ENCODE results near the gene AKAP3.

The AKAP3 gene

DNA sequence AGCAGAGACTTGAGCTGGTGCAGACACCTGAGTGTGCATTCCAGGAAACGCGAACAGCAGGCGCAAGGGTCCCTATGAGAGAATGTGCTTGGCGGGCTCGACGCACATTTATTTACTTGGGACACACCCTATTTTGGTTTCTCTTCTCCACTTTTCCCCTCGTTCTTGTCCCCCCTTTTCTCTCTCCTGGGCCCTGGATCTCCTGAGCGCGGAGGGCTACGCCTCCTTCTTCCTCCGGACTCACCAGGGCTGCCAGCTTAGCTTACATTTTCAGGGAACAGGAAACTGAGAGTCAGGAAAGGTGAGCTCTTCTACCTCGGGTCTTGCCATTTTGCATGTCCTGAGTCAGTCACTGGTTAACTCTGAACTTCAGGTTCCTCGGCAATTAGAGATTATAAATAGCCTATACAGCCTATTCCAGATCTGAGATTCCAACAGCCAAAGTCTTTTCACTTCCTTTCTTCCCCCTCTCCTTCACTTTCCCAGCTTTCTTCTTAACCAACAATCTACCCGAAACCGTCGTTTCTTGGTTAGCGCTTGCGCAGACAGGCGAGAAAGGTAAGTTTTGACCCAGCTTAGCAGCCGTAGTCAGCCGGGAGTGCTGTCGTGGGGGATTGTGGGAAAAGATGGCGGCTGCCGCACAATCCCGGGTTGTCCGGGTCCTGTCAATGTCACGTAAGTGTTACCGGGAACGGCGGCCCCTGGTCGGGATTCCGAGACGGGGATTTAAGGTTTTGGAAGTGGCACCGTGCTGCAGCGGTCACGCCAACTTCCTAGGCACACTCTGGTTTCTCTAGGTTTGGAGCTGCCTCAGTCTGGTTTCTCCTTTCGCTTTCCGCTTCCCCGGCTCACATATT is at the start of gene AKAP3, which contains the start of gene NDUFA9:
TSS of gene AKAP3 (minus strand) at position 551 of the 857 bp plus-strand sequence. CDS start 10,855 bp downstream, outside the sequence.
TSS of gene NDUFA9 (plus strand) at position 614 of the 857 bp plus-strand sequence. CDS start at position 627, 13 bp downstream.
- in situ Hi-C loops (cut with MboI; ENCODE audit: low sequenced_read_pairs): no loop called here

DNA sequence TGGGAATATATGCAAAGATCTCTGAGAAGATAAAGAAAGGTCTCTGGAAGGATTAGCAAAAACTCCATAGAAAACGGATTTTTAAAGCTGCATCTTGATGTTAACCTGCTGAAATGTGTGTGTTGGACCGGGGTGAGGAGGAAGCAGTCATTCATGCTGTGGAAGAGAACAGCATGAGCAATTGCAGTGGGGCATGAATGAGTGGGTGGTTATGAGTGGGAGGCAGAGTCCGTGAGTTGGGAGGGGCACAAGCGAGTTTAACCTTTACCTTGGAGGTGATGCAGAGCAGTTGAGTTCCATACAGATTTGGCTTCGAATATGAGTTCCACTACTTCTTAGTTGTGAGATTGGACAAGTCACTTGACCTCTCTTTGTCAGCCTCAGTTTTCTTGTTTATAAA is 41.9 kb upstream of the AKAP3 start:
- in situ Hi-C loops (cut with MboI; ENCODE audit: low sequenced_read_pairs): no loop called here

DNA sequence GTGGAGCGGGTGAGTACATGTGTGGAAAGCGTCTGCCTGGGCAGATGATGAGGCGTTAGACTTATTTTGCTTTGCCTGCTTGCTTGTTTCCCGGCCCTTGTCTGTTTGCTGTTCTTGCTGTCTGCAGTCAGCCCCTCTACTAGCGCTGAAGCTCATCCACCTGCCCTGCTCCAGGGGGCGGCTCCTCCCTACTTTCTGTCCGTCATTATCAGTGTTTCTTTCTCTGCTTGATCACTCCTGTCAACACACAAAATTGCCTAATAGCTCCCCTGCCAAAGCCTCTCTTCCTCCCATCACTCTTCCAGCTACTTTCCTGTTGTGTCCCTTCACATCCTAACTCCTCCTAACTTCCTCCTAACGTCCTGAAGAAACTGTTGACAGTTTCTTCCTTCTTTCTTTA is 36.5 kb upstream of the AKAP3 start:
- in situ Hi-C loops (cut with MboI; ENCODE audit: low sequenced_read_pairs): no loop called here

DNA sequence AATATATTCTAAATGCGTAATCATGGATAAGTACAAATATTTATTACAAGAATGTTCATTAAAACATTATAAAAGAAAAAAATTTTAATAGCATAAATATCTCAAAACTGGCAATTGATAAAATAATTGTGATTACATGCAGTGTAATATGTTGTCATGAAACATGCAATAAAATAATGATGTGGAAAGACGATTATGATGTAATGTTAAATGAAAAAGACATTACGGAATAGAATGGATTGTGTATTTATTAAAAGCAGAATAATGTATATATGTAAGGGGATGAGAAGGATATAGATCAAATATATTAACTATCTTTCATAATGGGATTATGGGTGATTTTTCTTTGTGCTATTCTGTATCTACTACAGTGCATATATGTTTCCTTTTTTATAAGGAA is 32.9 kb upstream of the AKAP3 start:
- in situ Hi-C loops (cut with MboI; ENCODE audit: low sequenced_read_pairs): no loop called here

DNA sequence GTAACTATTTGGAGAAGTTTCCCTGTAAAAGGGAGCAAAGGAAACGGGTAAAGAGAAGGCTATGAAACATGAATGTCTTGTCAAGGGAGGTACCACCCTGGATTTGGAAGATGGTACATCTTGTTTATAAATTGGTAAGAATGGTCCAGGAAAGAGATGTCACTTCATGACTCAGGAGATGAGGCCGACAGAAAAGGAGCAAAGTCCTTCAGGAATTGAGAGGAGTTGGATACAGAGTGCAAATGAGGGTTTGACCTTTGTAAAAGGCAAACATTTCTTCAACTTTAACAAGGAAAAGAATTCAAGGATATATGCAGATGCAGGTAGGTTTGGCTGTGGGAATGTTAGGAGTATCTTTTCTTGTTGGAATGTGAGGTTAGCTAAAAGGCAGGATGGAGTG is 30.9 kb upstream of the AKAP3 start:
- in situ Hi-C loops (cut with MboI; ENCODE audit: low sequenced_read_pairs): no loop called here

DNA sequence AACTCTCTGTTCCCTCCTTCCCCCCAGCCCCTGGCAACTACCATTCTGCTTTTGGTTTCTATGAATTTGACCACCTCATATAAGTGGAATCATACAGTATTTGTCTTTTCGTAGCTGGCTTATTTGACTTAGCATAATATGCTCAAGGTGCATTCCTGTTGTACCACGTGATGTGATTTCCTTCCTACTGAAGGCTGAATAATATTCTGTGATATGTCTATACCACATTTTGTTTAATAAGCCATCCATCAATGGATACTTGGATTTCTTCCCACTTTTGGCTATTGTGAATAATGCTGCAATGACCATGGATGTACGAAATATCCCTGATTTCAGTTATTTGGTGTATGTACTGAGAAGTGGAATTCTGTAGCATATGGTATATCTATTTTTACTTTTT is 16.4 kb upstream of the AKAP3 start:
- in situ Hi-C loops (cut with MboI; ENCODE audit: low sequenced_read_pairs): no loop called here

DNA sequence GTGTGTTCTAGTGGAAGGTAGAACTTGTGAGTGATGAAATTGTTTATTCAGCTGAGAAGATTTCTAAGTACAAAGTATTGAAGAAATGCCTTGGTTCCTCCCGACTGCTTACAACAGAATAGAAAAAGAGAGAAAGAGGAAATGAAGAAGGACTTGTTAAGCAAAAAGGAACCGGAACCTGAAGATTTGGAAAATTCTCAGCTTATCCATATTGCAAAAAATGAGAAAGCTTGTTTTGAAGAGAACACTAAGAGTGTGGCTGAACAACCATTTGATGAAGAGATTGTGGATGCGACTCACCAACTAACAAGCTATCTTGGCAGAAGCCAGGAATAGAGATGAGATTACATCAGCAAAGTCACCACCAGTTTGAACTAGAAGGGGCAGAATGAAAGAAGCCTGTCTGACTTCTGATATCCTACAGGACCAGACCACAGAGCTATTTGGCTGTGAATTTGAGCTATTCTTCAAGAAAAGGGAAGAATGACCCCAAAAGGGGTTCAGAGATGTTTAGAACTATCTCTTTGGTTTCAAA is 15.2 kb upstream of the AKAP3 start:
- in situ Hi-C loops (cut with MboI; ENCODE audit: low sequenced_read_pairs): no loop called here

DNA sequence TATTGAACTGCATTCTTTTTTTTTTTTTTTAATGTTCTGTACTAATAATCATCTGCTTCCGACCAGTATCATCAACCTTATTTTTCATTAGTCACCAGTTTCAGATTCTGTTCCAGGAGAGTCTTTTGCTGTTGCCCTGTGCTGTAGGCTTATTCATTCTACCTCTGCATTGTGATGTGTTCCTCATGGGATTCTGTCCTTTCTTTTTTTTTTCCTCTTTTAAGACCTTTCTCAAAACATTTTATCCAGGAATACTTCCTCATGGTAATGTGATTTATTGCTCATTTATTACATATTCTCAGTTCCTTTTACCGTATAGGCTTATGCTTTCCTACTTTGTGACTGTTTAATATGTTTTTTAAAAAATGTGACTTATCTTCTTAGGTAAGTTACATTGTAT is 4.8 kb upstream of the AKAP3 start:
- in situ Hi-C loops (cut with MboI; ENCODE audit: low sequenced_read_pairs): no loop called here

DNA sequence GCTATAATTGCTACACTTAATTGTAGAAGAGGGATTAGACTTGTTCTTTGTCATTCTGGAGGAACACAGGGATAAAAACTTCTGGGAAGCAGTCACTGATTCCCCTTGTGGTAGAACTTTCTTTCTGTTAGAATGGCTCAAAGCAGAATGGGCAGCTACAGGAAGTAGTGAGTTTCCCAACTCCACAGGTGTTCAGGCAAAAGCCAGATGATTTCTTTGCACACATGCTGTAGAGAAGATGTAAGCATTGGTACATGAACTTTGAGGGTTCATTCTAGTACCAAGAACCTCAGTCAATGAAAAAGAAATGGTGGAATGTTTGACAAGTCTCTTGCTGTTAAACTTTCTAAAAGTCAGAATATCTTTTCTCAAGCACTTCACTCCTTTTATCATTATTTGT is 4.4 kb upstream of the AKAP3 start:
- in situ Hi-C loops (cut with MboI; ENCODE audit: low sequenced_read_pairs): no loop called here

DNA sequence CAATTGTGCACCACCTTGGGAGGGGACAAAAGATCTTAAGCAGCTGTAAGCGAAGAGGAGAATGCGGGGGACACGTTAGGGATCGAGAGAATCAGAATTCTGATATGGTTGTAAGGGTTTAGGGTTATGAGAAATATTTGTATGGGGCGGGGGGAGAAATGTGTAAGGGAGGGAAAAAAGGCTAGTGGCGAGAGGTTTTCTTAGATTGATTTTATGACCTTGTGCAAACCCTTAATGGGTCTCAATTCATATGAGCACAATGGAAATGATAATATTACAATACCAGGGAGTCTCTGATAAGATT is 459 bp upstream of the AKAP3 start:
- in situ Hi-C loops (cut with MboI; ENCODE audit: low sequenced_read_pairs): no loop called here

DNA sequence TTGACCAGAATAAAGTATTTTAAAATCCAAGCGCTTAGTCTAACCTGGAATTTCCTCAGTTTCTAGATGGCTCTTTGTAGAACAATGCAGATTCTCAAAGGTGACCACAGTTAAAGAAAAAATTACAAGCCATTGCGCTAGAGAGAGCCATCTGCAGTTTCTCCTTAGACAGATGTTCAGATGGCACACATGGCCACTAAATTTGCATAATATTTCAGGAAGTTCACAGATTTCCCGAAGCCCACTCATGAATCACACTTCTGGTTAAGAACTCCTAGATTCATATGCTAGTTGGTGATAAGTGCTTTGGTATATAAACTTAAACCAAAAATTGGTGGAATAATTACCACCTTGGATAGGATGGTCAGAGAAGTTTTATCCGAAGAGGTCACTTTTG is 749 bp downstream of the AKAP3 start:
- in situ Hi-C loops (cut with MboI; ENCODE audit: low sequenced_read_pairs): no loop called here

DNA sequence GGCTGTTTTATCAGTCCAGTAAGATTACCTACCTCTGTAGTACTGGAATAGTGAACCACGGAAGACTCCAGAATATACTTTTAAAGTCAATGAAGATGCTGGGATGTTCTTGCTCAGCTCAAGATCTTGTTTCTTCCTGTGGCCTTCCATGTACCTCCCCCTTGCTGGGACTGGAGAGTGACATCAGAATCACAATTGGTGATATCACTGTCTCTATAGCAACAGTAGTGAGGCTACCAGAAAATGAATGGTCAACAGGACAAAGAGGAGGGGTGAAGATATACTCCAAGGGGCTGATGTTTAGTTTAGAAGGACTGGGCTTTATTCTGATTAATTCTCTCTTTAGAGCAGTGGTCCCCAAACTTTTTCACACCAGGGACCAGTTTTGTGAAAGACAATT is 3.8 kb downstream of the AKAP3 start:
- in situ Hi-C loops (cut with MboI; ENCODE audit: low sequenced_read_pairs): no loop called here

DNA sequence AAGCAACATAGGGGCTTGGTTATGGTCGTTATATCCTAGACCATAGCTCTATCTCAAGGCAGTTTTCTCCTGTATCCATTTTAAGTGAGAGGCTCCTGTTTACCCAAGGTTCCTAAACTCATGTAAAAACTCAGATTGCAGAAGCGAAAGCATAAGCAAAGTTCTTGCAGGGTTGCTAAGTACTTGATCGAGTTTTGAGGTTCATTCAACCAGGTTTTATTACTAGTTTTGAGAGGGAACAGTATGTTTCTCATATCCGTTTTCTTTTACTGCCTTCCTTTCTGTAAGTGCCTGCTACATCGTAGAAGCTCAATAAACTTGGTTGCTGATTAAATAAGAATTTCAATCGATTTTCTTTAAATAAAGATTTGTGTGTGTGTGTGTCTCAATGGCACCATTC is 5.1 kb downstream of the AKAP3 start:
- in situ Hi-C loops (cut with MboI; ENCODE audit: low sequenced_read_pairs): no loop called here

DNA sequence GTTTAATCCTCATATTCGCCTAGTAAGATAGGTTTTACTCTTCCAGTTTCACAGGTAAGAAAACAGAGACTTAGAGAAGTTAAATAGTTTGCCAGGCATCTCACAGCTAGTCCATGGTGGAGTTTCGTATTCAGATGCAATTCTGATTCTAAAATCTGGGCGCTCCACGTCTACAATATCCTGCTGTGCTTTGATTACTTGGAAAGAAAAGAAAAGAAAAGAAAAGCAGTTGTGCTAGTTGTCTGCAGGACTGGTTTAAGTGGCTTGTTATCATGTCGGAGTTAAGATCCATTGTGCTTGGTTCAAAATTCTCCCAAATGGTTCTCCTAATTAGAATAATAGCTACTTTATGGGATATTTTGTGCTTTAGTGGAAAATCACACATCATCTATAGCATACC is 18.6 kb downstream of the AKAP3 start:
- in situ Hi-C loops (cut with MboI; ENCODE audit: low sequenced_read_pairs): no loop called here

DNA sequence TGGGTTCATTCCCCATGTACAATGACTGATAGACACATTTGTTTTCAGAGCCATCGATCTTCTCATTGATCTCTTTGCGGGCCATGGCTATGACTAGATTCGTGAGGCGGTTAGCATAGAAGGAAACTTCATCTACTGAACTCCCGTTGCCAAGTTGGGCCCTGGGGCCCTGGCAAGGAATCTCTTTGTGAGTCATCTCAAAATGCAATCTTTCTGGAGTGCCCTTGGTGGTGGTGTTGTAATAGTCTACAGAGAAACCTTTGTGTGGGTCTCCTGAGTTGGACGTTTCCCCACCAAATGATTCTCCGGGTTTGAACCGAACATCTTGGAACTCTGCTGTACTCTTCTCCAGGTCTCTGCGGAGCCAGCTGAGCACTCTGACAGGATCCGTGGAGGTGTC is 20.4 kb downstream of the AKAP3 start:
- in situ Hi-C loops (cut with MboI; ENCODE audit: low sequenced_read_pairs): no loop called here

DNA sequence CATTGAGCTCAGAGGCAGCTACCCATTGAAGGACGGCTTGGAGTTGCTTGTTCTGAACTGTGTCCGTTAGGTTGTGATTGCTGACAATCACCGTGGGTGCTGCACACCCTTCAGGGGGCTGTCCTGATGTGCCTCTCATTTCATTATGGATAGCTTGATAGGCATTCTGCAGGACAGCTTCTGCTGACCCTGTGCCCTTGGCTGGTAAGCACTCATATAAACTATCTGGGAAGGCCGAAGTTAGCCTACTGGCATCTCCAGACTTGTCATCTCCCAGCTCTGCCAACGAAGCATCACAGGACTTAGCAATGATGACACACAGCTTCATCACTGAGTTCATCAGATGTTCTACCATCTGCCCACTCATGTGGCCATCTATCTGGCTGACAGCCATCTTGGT is 22.3 kb downstream of the AKAP3 start:
- in situ Hi-C loops (cut with MboI; ENCODE audit: low sequenced_read_pairs): no loop called here

DNA sequence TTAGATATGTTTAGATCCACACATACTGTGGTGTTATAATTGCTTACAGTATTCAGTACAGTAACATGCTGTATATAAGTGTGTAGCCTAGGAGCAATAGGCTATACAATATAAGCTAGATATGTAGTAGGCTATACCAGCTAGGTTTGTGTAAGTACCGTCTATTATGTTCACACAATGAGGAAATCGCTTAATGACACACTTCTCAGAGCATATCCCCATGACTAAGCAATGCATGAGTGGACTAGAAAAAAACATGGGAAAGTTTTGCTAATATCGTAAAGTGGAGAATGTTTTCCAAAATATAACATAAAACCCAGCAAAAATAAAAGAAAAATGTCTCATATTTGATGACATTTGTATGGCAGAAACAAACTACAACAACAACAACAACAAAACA is 27.3 kb downstream of the AKAP3 start:
- in situ Hi-C loops (cut with MboI; ENCODE audit: low sequenced_read_pairs): no loop called here

DNA sequence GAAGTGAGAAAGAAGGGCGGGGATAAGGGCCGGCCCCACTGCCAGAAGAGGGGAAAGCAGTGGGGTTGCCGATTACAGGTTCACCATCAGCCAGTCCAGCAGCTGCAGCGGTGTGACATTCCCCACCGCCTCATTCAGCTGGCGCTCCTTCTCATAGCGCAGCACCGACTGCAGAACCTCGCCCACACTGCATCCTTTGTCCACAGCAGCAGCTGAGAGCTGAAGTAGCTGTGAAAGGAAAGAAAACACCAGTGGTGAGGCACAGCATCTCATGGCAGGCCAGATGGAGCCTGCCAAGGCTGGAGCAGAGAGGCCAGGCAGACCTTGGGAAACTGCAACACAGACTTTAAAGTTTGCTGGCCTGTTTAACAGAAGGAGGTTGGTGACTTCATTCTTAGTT is 33.2 kb downstream of the AKAP3 start:
- in situ Hi-C loops (cut with MboI; ENCODE audit: low sequenced_read_pairs): no loop called here

DNA sequence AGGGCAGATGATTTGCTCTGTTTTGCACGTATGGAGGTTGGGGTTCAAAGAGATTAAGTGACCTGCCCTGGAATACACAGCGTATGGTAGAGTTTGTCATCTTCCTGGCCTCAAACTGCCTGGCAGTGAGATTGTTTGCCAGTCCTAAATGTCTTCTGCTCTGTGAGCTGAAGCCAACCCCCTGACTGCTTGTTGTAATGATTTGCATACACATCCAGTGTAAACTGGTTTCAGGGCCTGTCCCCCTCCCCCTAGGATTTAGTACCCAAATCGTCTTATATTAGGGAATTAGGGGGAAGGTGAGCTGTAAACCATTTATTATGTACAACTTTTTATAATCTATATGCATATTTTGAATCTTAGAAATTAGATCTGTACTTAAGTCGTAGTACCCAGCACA is 38.4 kb downstream of the AKAP3 start:
- in situ Hi-C loops (cut with MboI; ENCODE audit: low sequenced_read_pairs): no loop called here

DNA sequence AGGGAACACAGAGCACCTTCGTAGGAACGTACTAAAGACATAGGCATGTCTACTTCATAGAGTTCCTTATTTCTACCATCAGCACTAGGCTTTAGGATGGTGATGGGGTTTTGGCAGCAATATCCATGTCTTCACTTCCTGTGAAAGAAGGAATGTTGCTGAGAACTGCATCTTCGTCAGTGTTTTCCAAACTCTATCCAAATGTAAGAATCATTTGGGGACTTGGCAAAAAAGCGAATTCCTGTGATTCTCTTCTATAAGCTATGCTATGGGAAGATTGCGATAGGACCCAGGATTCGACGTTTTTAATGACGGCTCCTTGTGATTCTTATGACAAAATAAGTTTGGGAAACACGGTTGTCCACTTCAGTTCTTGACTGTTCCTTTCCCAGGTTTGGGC is 39.8 kb downstream of the AKAP3 start:
- in situ Hi-C loops (cut with MboI; ENCODE audit: low sequenced_read_pairs): no loop called here

DNA sequence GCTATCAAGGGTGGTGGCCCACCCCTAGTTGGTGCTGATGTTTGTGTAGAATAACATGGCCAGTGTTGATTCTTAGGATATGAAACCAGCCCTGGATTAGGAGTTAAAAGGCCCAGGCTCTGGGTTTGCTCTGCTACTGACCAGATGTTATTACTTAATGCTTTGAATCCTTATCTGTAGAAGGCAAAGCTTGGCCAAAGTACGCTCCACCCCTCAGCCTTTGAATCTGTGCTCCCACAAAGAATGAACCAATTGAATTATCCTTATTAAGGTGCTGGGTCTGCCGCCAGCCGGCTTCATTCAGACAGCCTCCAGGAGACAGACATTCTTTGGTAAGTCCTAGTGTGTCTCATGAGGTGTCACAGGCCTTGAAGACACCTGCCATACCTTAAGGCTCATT is 41.8 kb downstream of the AKAP3 start:
- in situ Hi-C loops (cut with MboI; ENCODE audit: low sequenced_read_pairs): no loop called here

DNA sequence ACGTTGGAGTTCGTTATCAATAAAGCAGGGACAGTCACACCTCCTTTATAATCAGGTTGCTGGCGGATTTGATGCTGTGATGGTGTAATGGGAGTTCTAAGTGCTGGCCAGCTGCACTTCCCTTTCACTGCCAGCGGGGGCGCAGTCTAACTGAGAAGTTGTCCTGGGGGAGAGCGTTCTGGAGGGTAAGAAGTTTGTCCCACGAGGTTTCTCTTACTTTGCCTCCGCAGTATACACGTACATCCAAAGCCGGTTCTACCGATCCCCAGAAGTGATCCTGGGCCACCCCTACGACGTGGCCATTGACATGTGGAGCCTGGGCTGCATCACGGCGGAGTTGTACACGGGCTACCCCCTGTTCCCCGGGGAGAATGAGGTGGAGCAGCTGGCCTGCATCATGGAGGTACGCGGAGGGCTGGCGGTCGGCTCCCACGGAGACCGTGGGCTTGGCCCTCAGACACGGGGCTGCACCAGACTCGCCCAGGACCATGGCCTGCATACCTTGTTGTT is 44.1 kb downstream of the AKAP3 start:
- in situ Hi-C loops (cut with MboI; ENCODE audit: low sequenced_read_pairs): no loop called here

DNA sequence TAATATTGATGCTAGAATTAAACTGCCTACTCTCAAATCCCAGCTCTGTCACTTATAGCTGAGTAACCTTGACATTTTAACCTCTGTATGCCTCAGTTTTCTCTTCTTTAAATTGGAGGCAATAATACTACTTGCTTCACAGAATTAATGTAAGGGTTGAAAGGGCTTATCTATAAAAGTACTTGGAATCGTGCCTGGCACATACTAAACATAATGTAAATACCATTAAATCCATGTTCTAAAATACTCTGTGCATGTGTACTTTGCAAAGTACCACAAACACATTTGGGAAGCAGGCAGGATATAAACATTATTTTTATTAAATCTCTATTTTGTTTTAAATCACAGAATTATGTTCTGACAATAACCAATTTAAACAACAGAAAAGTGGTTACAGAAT is 44.9 kb downstream of the AKAP3 start:
- in situ Hi-C loops (cut with MboI; ENCODE audit: low sequenced_read_pairs): no loop called here

All from HL-60/S4 treated with retinoic acid at 250 ng/mL for 4 days and 3 days (cell line).